Caco-2 (cell line): ENCODE data around the gene NCOA6. TPM values are rescaled to one million over a fixed set of nuclear protein-coding genes. Genes with fewer than 3 reads are reported as not detected.

Source experiments
- BruUV-seq: library from RNA; stranded (reverse); fragments of 400-500 nt; replicated peaks from 2 replicates; lab custom pipeline; 2021; lab: Mats Ljungman, UMichigan
- CTCF ChIA-PET: fragments of 300-600 bp; sonication (Branson Sonifier 250); formaldehyde crosslinking; loops from one replicate; lab custom pipeline; 2022; ENCODE audit warnings: antibody characterized with exemption; lab: Charles Lee
- POLR2A ChIA-PET: fragments of 300-600 bp; sonication (Branson Sonifier 250); formaldehyde crosslinking; loops from one replicate; lab custom pipeline; 2022; ENCODE audit warnings: antibody characterized with exemption; lab: Charles Lee
- DNase-seq, 2 experiments: peaks; one replicate each; pipeline versions ENCODE4 v3.0.0 to v3.0.0-alpha.2; 2020 to 2022
- H3K27me3 ChIP-seq: replicated peaks from 2 replicates; pipeline ENCODE4 v1.6.0; 2011; ENCODE audit warnings: low read length; ENCODE audit not compliant: control insufficient read depth, insufficient read depth
- H3K36me3 ChIP-seq: 2 replicates; pipeline ENCODE4 v1.5.1; 2011; ENCODE audit warnings: low read length; ENCODE audit not compliant: control insufficient read depth, insufficient read depth
- H3K4me1 ChIP-seq: fragments of 250-450 bp; sonication (Bioruptor Pico); 2 replicates; pipeline ENCODE4 v1.5.1; 2020; ENCODE audit warnings: mild to moderate bottlenecking
- H3K4me3 ChIP-seq: 2 replicates; pipeline ENCODE4 v1.5.1; 2011; ENCODE audit warnings: low read depth, mild to moderate bottlenecking, control low read depth, low read length
- H3K9me3 ChIP-seq: fragments of 250-450 bp; sonication (Bioruptor Pico); 2 replicates; pipeline ENCODE4 v1.5.1; 2020; ENCODE audit warnings: mild to moderate bottlenecking, moderate library complexity
- H3K27ac Mint-ChIP-seq: one replicate; pipeline ENCODE4 v1.8.0; 2022; ENCODE audit warnings: mixed read lengths; ENCODE audit not compliant: unreplicated experiment
- H3K27me3 Mint-ChIP-seq: one replicate; pipeline ENCODE4 v1.8.0; 2022; ENCODE audit warnings: mixed read lengths; ENCODE audit not compliant: insufficient read depth, unreplicated experiment
- H3K36me3 Mint-ChIP-seq: one replicate; pipeline ENCODE4 v1.8.0; 2022; ENCODE audit warnings: mild to moderate bottlenecking, mixed read lengths; ENCODE audit not compliant: insufficient read depth, unreplicated experiment
- H3K4me1 Mint-ChIP-seq: one replicate; pipeline ENCODE4 v1.8.0; 2022; ENCODE audit warnings: low read depth, mixed read lengths; ENCODE audit not compliant: unreplicated experiment
- H3K4me3 Mint-ChIP-seq: one replicate; pipeline ENCODE4 v1.8.0; 2022; ENCODE audit warnings: mild to moderate bottlenecking, moderate library complexity, mixed read lengths; ENCODE audit not compliant: unreplicated experiment
- H3K9me3 Mint-ChIP-seq: one replicate; pipeline ENCODE4 v1.8.0; 2022; ENCODE audit warnings: mixed read lengths; ENCODE audit not compliant: unreplicated experiment
- CTCF ChIP-seq, 2 experiments: fragments of 200-600 bp in 1 of 2; IDR thresholded peaks; 1 replicate in 1 of 2; 2 replicates in 1 of 2; pipeline versions ENCODE4 v1.5.1 to v1.8.0; 2011 to 2022; ENCODE audit warnings: antibody characterized with exemption in 1 of 2, control low read depth in 1 of 2, inconsistent platforms in 1 of 2, low read depth in 1 of 2, low read length in 1 of 2, mild to moderate bottlenecking in 1 of 2, moderate library complexity in 1 of 2; ENCODE audit not compliant: insufficient read depth in 1 of 2, severe bottlenecking in 1 of 2, unreplicated experiment in 1 of 2
- intact Hi-C: fragments of 100-400 bp; cut with micrococcal nuclease; formaldehyde crosslinking; loops from one replicate; pipeline ENCODE4 v1.10.0; 2022; ENCODE audit not compliant: unreplicated experiment
- total RNA-seq: library from RNA; stranded (reverse); gene quantifications from 2 replicates; pipeline ENCODE4 v1.2.3, GENCODE V29; 2022

The NCOA6 gene
- total RNA-seq, 1 experiment from 2014 or later, result 65.1 TPM

GRCh38 chr20:34754611-34755010 is 70.8 kb downstream of the NCOA6 start:
- Mint-ChIP-seq H3K9me3 (no peaks in the 10 kb centered on the region), H3K4me1 (no peaks in the 10 kb centered on the region), H3K4me3 (no peak overlapping the region), H3K27ac (no peak overlapping the region), H3K27me3 (no peaks in the 10 kb centered on the region), H3K36me3 (peaks cover 91% of the 10 kb centered on the region)
- BruUV-seq, result no TSS peak
- H3K4me1 ChIP-seq, result no peaks in the 10 kb centered on the region
- peaks cover 9% of the 10 kb centered on the region for H3K36me3 ChIP-seq
- no peaks in the 10 kb centered on the region for H3K9me3 ChIP-seq
- ChIA-PET CTCF (no interaction called here), POLR2A (no interaction called here)
- no peaks in the 10 kb centered on the region for H3K27me3 ChIP-seq
- no peak overlapping the region for H3K4me3 ChIP-seq
- TF ChIP-seq CTCF (IDR thresholded peaks at IDR 0.05; ENCODE audit: insufficient read depth in 1 of 2, low read depth in 1 of 2, low read length in 1 of 2, severe bottlenecking in 1 of 2, unreplicated experiment in 1 of 2), result no peak
- intact Hi-C loops, result no loop called here
- no peak for DNase-seq

- no TSS peak for BruUV-seq
- intact Hi-C loops, result no loop called here
- H3K4me3 Mint-ChIP-seq, result no peak overlapping the region
- Histone ChIP-seq H3K36me3 (peaks cover 13% of the 10 kb centered on the region), H3K4me1 (no peaks in the 10 kb centered on the region), H3K4me3 (no peak overlapping the region), H3K9me3 (no peaks in the 10 kb centered on the region), H3K27me3 (no peaks in the 10 kb centered on the region)
- no peaks in the 10 kb centered on the region for H3K9me3 Mint-ChIP-seq
- ChIA-PET POLR2A (no interaction called here), CTCF (interaction anchor here (0.7 kb wide), 2 partner anchors 16 to 78 kb away, joined by 3 read pairs; no protein-coding TSS in a partner anchor)
- peaks cover 91% of the 10 kb centered on the region for H3K36me3 Mint-ChIP-seq
- DNase-seq, result no peak
- H3K27ac Mint-ChIP-seq, result no peak overlapping the region
- no peaks in the 10 kb centered on the region for H3K27me3 Mint-ChIP-seq
- no peaks in the 10 kb centered on the region for H3K4me1 Mint-ChIP-seq
- TF ChIP-seq CTCF (IDR thresholded peaks at IDR 0.05; ENCODE audit: insufficient read depth in 1 of 2, low read depth in 1 of 2, low read length in 1 of 2, severe bottlenecking in 1 of 2, unreplicated experiment in 1 of 2), result no peak
Measured at GRCh38 chr20:34753706-34754461, 71.6 kb downstream of the NCOA6 start.

GRCh38 chr20:34751453-34751852 is 74.0 kb downstream of the NCOA6 start:
- Histone ChIP-seq H3K4me3 (no peak overlapping the region), H3K36me3 (peaks cover 7% of the 10 kb centered on the region), H3K9me3 (no peaks in the 10 kb centered on the region), H3K4me1 (no peaks in the 10 kb centered on the region), H3K27me3 (no peaks in the 10 kb centered on the region)
- Mint-ChIP-seq H3K9me3 (no peaks in the 10 kb centered on the region), H3K4me3 (no peak overlapping the region), H3K27me3 (no peaks in the 10 kb centered on the region), H3K27ac (no peak overlapping the region), H3K4me1 (no peaks in the 10 kb centered on the region), H3K36me3 (peaks cover 83% of the 10 kb centered on the region)
- BruUV-seq, result no TSS peak
- no peak for DNase-seq
- no peak for TF ChIP-seq CTCF (IDR thresholded peaks at IDR 0.05; ENCODE audit: insufficient read depth in 1 of 2, low read depth in 1 of 2, low read length in 1 of 2, severe bottlenecking in 1 of 2, unreplicated experiment in 1 of 2)
- ChIA-PET CTCF (interaction anchor here (1.1 kb wide), 1 partner anchor 18 kb away, joined by 6 read pairs; no protein-coding TSS in a partner anchor), POLR2A (no interaction called here)
- intact Hi-C loops, result no loop called here
